Left lung (tissue), 10 donors: Measurements from ENCODE around the gene RAB6A. TPM values are rescaled to one million over a fixed set of nuclear protein-coding genes. Genes with fewer than 3 reads are reported as not detected.

Source experiments
- ATAC-seq: fragments of 200-7000 bp; cut with Tn5 transposase; one replicate; pipeline ENCODE4 v1.9.1; 2020; ENCODE audit warnings: moderate library complexity
- DNase-seq, 4 donors: peaks; one replicate each; pipeline ENCODE4 v3.0.0-alpha.2; 2013 to 2020
- H3K27ac ChIP-seq, 2 donors: fragments of 200-600 bp; sonication (generic) in 1 of 2; one replicate each; pipeline versions ENCODE4 v1.5.0 to v1.8.0; 2020 to 2021
- H3K27me3 ChIP-seq, 2 donors: fragments of 200-600 bp; sonication (generic) in 1 of 2; one replicate each; pipeline versions ENCODE4 v1.5.0 to v1.8.0; 2020 to 2021
- H3K36me3 ChIP-seq, 2 donors: fragments of 200-600 bp; sonication (generic) in 1 of 2; one replicate each; pipeline versions ENCODE4 v1.5.0 to v1.8.0; 2020 to 2021
- H3K4me1 ChIP-seq, 2 donors: fragments of 200-600 bp; one replicate each; pipeline ENCODE4 v1.8.0; 2021
- H3K4me3 ChIP-seq, 2 donors: fragments of 200-600 bp; sonication (generic) in 1 of 2; one replicate each; pipeline versions ENCODE4 v1.5.0 to v1.8.0; 2020 to 2021; ENCODE audit warnings: mild to moderate bottlenecking in 1 of 2
- H3K9me3 ChIP-seq, 2 donors: fragments of 200-600 bp; sonication (generic) in 1 of 2; one replicate each; pipeline versions ENCODE4 v1.5.0 to v1.8.0; 2020 to 2021
- CTCF ChIP-seq, 2 donors: fragments of 200-600 bp; sonication (generic) in 1 of 2; IDR thresholded peaks; one replicate each; pipeline versions ENCODE4 v1.5.0 to v1.8.0; 2021; ENCODE audit warnings: antibody characterized with exemption in 2 of 2
- intact Hi-C, 2 donors: fragments of 100-400 bp; cut with DNase I; formaldehyde crosslinking; loops; one replicate each; pipeline versions ENCODE4 v1.11.2 to v1.14.2; 2022
- polyA plus RNA-seq, 6 donors: library from polyadenylated mRNA; unstranded; fragments of 120-200 nt; gene quantifications; one replicate each; pipeline ENCODE4 v1.2.1, GENCODE V29; 2013; ENCODE audit not compliant: insufficient read length in 6 of 6
- total RNA-seq, 2 donors: library from RNA; stranded (reverse); fragmentation: NEBNext Ultra II Directional; extraction: Animal tissue kit (Norgen Biotek cat#: 25700); gene quantifications; one replicate each; pipeline ENCODE4 v1.2.1, GENCODE V29; 2021
- donor health status: DM: no; HTN: yes; CAD: no.
- donor health status: DM: no; HTN: no; CAD: no.

Gene RAB6A
- total and polyA plus RNA-seq, 8 donors = 93.7 to 150 (median 110) TPM

- peak; percentile 39 to 95 (median 88) for DNase-seq
- Histone ChIP-seq H3K4me1 (peaks cover 0 to 16% of the 10 kb centered on the region in 2 donors), H3K27me3 (peaks cover 0 to 31% of the 10 kb centered on the region in 2 donors), H3K27ac (no peak overlapping the region), H3K4me3 (peak overlapping the region; percentile 6 to 26), H3K36me3 (no peaks in the 10 kb centered on the region), H3K9me3 (no peaks in the 10 kb centered on the region)
- intact Hi-C loops = no loop called here
- peak; percentile 99 for ATAC-seq
- TF ChIP-seq CTCF (IDR thresholded peaks at IDR 0.05) = no peak
These were observed 113.3 kb downstream of the RAB6A start for GRCh38 chr11:73647459-73648100.

- H3K9me3 ChIP-seq = no peaks in the 10 kb centered on the region
- H3K4me3 ChIP-seq = peak within 1 kb of the TSS; percentile 6 to 26
- peaks cover 0 to 16% of the 10 kb centered on the region in 2 donors for H3K4me1 ChIP-seq
- H3K36me3 ChIP-seq = no peaks in the 10 kb centered on the region
- peaks cover 0 to 31% of the 10 kb centered on the region in 2 donors for H3K27me3 ChIP-seq
- H3K27ac ChIP-seq = no peak within 1 kb of the TSS
- TF ChIP-seq CTCF (IDR thresholded peaks at IDR 0.05) = no peak
- DNase-seq = no peak
- intact Hi-C loops = no loop called here
- no peak for ATAC-seq
These were observed 114.8 kb downstream of the RAB6A start, which contains the start of gene PLEKHB1 for GRCh38 chr11:73645972-73646631. Gene PLEKHB1, plus strand, starts transcription at chr11:73646581. Its CDS starts 28 bp downstream, at chr11:73646609.

GRCh38 chr11:73645121-73645969 lies 115.5 kb downstream of the RAB6A start:
- Histone ChIP-seq H3K27me3 (peaks cover 0 to 31% of the 10 kb centered on the region in 2 donors), H3K36me3 (no peaks in the 10 kb centered on the region), H3K4me3 (no peak overlapping the region), H3K9me3 (no peaks in the 10 kb centered on the region), H3K27ac (no peak overlapping the region), H3K4me1 (peaks cover 0 to 16% of the 10 kb centered on the region in 2 donors)
- DNase-seq = no peak
- intact Hi-C loops = no loop called here
- no peak for ATAC-seq
- TF ChIP-seq CTCF (IDR thresholded peaks at IDR 0.05) = no peak

- H3K9me3 ChIP-seq = no peaks in the 10 kb centered on the region
- TF ChIP-seq CTCF (IDR thresholded peaks at IDR 0.05) = no peak
- H3K27ac ChIP-seq = no peak overlapping the region
- peaks cover 0 to 12% of the 10 kb centered on the region in 2 donors for H3K4me1 ChIP-seq
- peaks cover 0 to 31% of the 10 kb centered on the region in 2 donors for H3K27me3 ChIP-seq
- no peak overlapping the region for H3K4me3 ChIP-seq
- no peaks in the 10 kb centered on the region for H3K36me3 ChIP-seq
- intact Hi-C loops = no loop called here
- DNase-seq = no peak
- no peak for ATAC-seq
These were observed 119.2 kb downstream of the RAB6A start for GRCh38 chr11:73641668-73642067.
